ENCODE data around the gene TOP2B.

- TF ChIP-seq CTCF (IDR thresholded peaks at IDR 0.05; ENCODE audit: low read depth, low read length, poor library complexity, severe bottlenecking) (no peak), EZH2phosphoT487 (IDR thresholded peaks at IDR 0.05; ENCODE audit: borderline replicate concordance, low read length) (no peak)
Observed at GRCh38 chr3:25576831-25577454, 87.8 kb downstream of the TOP2B start.

All from DOHH2 (cell line).